ENCODE data around the gene CNTNAP5. TPM values are rescaled to one million over a fixed set of nuclear protein-coding genes. Genes with fewer than 3 reads are reported as not detected.

CNTNAP5 gene
- total RNA-seq, 1 donor from 2014 or later: not detected

GRCh38 chr2:124151691-124152090 is 126.6 kb downstream of the CNTNAP5 start:
- intact Hi-C loops (cut with micrococcal nuclease): no loop called here

GRCh38 chr2:124153713-124154112 is 128.6 kb downstream of the CNTNAP5 start:
- intact Hi-C loops (cut with micrococcal nuclease): no loop called here

GRCh38 chr2:124159166-124159565 is 134.1 kb downstream of the CNTNAP5 start:
- intact Hi-C loops (cut with micrococcal nuclease): no loop called here

GRCh38 chr2:124161542-124161941 is 136.5 kb downstream of the CNTNAP5 start:
- intact Hi-C loops (cut with micrococcal nuclease): no loop called here

- intact Hi-C loops (cut with micrococcal nuclease): no loop called here
Observed at GRCh38 chr2:124162256-124162655, 137.2 kb downstream of the CNTNAP5 start.

GRCh38 chr2:124163840-124164239 is 138.8 kb downstream of the CNTNAP5 start:
- intact Hi-C loops (cut with micrococcal nuclease): no loop called here

GRCh38 chr2:124165698-124166097 is 140.6 kb downstream of the CNTNAP5 start:
- intact Hi-C loops (cut with micrococcal nuclease): no loop called here

GRCh38 chr2:124171472-124172063 is 146.5 kb downstream of the CNTNAP5 start:
- intact Hi-C loops (cut with micrococcal nuclease): no loop called here

- intact Hi-C loops (cut with micrococcal nuclease): no loop called here
Observed at GRCh38 chr2:124178719-124179118, 153.6 kb downstream of the CNTNAP5 start.

- intact Hi-C loops (cut with micrococcal nuclease): no loop called here
Observed at GRCh38 chr2:124180635-124181034, 155.5 kb downstream of the CNTNAP5 start.

- intact Hi-C loops (cut with micrococcal nuclease): no loop called here
Observed at GRCh38 chr2:124186801-124187200, 161.7 kb downstream of the CNTNAP5 start.

GRCh38 chr2:124187948-124188347 is 162.9 kb downstream of the CNTNAP5 start:
- intact Hi-C loops (cut with micrococcal nuclease): no loop called here

- intact Hi-C loops (cut with micrococcal nuclease): no loop called here
Observed at GRCh38 chr2:124193706-124194105, 168.6 kb downstream of the CNTNAP5 start.

- intact Hi-C loops (cut with micrococcal nuclease): no loop called here
Observed at GRCh38 chr2:124201713-124202112, 176.6 kb downstream of the CNTNAP5 start.

- intact Hi-C loops (cut with micrococcal nuclease): no loop called here
Observed at GRCh38 chr2:124209441-124209840, 184.4 kb downstream of the CNTNAP5 start.

- intact Hi-C loops (cut with micrococcal nuclease): no loop called here
Observed at GRCh38 chr2:124211461-124211860, 186.4 kb downstream of the CNTNAP5 start.

- intact Hi-C loops (cut with micrococcal nuclease): no loop called here
Observed at GRCh38 chr2:124213977-124214587, 189.0 kb downstream of the CNTNAP5 start.

GRCh38 chr2:124246170-124246569 is 221.1 kb downstream of the CNTNAP5 start:
- intact Hi-C loops (cut with micrococcal nuclease): no loop called here

GRCh38 chr2:124248386-124248785 is 223.3 kb downstream of the CNTNAP5 start:
- intact Hi-C loops (cut with micrococcal nuclease): no loop called here

GRCh38 chr2:124250433-124250832 is 225.3 kb downstream of the CNTNAP5 start:
- intact Hi-C loops (cut with micrococcal nuclease): no loop called here

GRCh38 chr2:124254621-124255020 is 229.5 kb downstream of the CNTNAP5 start:
- intact Hi-C loops (cut with micrococcal nuclease): no loop called here

GRCh38 chr2:124257120-124257519 is 232.0 kb downstream of the CNTNAP5 start:
- intact Hi-C loops (cut with micrococcal nuclease): no loop called here

- intact Hi-C loops (cut with micrococcal nuclease): no loop called here
Observed at GRCh38 chr2:124258140-124258880, 233.2 kb downstream of the CNTNAP5 start.
